H1 (cell line): ENCODE results near the gene GUCY1A2.

Experiments
- BCL11A ChIP-seq, 2 experiments: IDR thresholded peaks; one replicate each; pipeline ENCODE4 v1.6.1; 2011; ENCODE audit warnings: low read depth in 2 of 2, low read length in 2 of 2, mild to moderate bottlenecking in 2 of 2
- CREB1 ChIP-seq: IDR thresholded peaks from 2 replicates; pipeline ENCODE4 v1.6.1; 2012; ENCODE audit warnings: inconsistent platforms
- CTCF ChIP-seq, 3 experiments: IDR thresholded peaks; 1 replicate in 2 of 3; 2 replicates in 1 of 3; pipeline versions ENCODE4 v1.5.1 to v1.6.1; 2011; ENCODE audit warnings: low read length in 3 of 3, mild to moderate bottlenecking in 3 of 3, inconsistent platforms in 2 of 3, low read depth in 1 of 3, moderate library complexity in 1 of 3; ENCODE audit not compliant: insufficient read depth in 1 of 3; ENCODE audit errors: control extremely low read depth in 1 of 3
- MAX ChIP-seq: IDR thresholded peaks from 2 replicates; pipeline ENCODE4 v1.6.1; 2012; ENCODE audit warnings: inconsistent platforms
- POLR2AphosphoS5 ChIP-seq: IDR thresholded peaks from 2 replicates; pipeline ENCODE4 v1.6.1; 2011; ENCODE audit warnings: low read depth, low read length
- RFX5 ChIP-seq: IDR thresholded peaks from 2 replicates; pipeline ENCODE4 v1.6.1; 2011; ENCODE audit warnings: low read depth, low read length, improper control_type of control experiment, borderline replicate concordance

GRCh38 chr11:106925245-106925644 lies 93.0 kb downstream of the GUCY1A2 start:
- TF ChIP-seq MAX: no peak
- TF ChIP-seq CREB1: no peak
- no peak for TF ChIP-seq RFX5
- no peak for TF ChIP-seq CTCF (IDR thresholded peaks at IDR 0.05; ENCODE audit: control extremely low read depth in 1 of 3, insufficient read depth in 1 of 3, low read depth in 1 of 3, low read length in 3 of 3)
- TF ChIP-seq POLR2AphosphoS5: no peak
- no peak for TF ChIP-seq BCL11A (IDR thresholded peaks at IDR 0.05; ENCODE audit: low read depth in 2 of 2, low read length in 2 of 2)
